IMR-90 (cell line): Measurements from ENCODE around the gene C2. TPM values are rescaled to one million over a fixed set of nuclear protein-coding genes. Genes with fewer than 3 reads are reported as not detected.
"Not testable (repeated sequence)": the region's sequence is repeated elsewhere in the genome, so short reads cannot be mapped to it uniquely, and the experiment has no call there.

Experiments
- ATAC-seq: fragments of 200-7000 bp; cut with Tn5 transposase; 2 replicates; pipeline ENCODE4 v1.9.1; 2020; ENCODE audit warnings: low read depth, mild to moderate bottlenecking, moderate library complexity
- BruUV-seq: library from RNA; stranded (reverse); fragments of 400-500 nt; replicated peaks from 2 replicates; lab custom pipeline; 2021; lab: Mats Ljungman, UMichigan
- CTCF ChIA-PET: fragments of 300-600 bp; formaldehyde crosslinking; extraction: SDS; loops from one replicate; lab custom pipeline; 2021; ENCODE audit warnings: antibody characterized with exemption; lab: Yijun Ruan, JAX
- POLR2A ChIA-PET: fragments of 300-600 bp; sonication (Branson Sonifier 250); formaldehyde crosslinking; loops from one replicate; lab custom pipeline; 2022; ENCODE audit warnings: antibody characterized with exemption; ENCODE audit not compliant: unreplicated experiment; lab: Charles Lee
- DNase-seq: peaks from one replicate; pipeline ENCODE4 v3.0.0; 2013
- H2AFZ ChIP-seq: replicated peaks from 2 replicates; pipeline ENCODE3; 2013; ENCODE audit warnings: low read length, mild to moderate bottlenecking; ENCODE audit not compliant: poor library complexity
- H2AK5ac ChIP-seq: 2 replicates; pipeline ENCODE4 v1.6.1; 2013; ENCODE audit warnings: low read depth, low read length, inconsistent platforms
- H2AK9ac ChIP-seq: replicated peaks from 2 replicates; pipeline ENCODE3; 2013; ENCODE audit warnings: mild to moderate bottlenecking, low read depth, low read length, moderate library complexity; ENCODE audit not compliant: poor library complexity
- H2BK120ac ChIP-seq: 2 replicates; pipeline ENCODE4 v1.6.1; 2013; ENCODE audit warnings: low read depth, low read length, inconsistent platforms
- H2BK15ac ChIP-seq: 3 replicates; pipeline ENCODE4 v1.6.1; 2013; ENCODE audit warnings: low read depth, low read length, inconsistent platforms
- H2BK20ac ChIP-seq: 2 replicates; pipeline ENCODE4 v1.6.1; 2013; ENCODE audit warnings: low read depth, mild to moderate bottlenecking, inconsistent platforms, low read length, moderate library complexity
- H2BK5ac ChIP-seq: 2 replicates; pipeline ENCODE4 v1.6.1; 2013; ENCODE audit warnings: mild to moderate bottlenecking, low read depth, low read length, inconsistent platforms; ENCODE audit not compliant: poor library complexity, severe bottlenecking
- H3K14ac ChIP-seq: replicated peaks from 2 replicates; pipeline ENCODE4 v1.6.1; 2013; ENCODE audit warnings: low read depth, low read length, inconsistent platforms
- H3K18ac ChIP-seq: 2 replicates; pipeline ENCODE4 v1.6.1; 2013; ENCODE audit warnings: low read depth, low read length, control low read depth
- H3K23ac ChIP-seq: 2 replicates; pipeline ENCODE4 v1.6.1; 2013; ENCODE audit warnings: low read depth, low read length, inconsistent platforms
- H3K27ac ChIP-seq: 2 replicates; pipeline ENCODE4 v1.5.1; 2013; ENCODE audit warnings: mild to moderate bottlenecking, control low read depth, low read length; ENCODE audit not compliant: insufficient read depth
- H3K27me3 ChIP-seq: 2 replicates; pipeline ENCODE4 v1.6.1; 2013; ENCODE audit warnings: low read length; ENCODE audit not compliant: control insufficient read depth, insufficient read depth
- H3K36me3 ChIP-seq: 2 replicates; pipeline ENCODE4 v1.6.1; 2013; ENCODE audit warnings: low read length, mixed read lengths; ENCODE audit not compliant: control insufficient read depth, insufficient read depth
- H3K4ac ChIP-seq: 2 replicates; pipeline ENCODE4 v1.6.1; 2013; ENCODE audit warnings: low read depth, low read length, inconsistent platforms
- H3K4me1 ChIP-seq: 2 replicates; pipeline ENCODE4 v1.6.1; 2013; ENCODE audit warnings: low read length, mixed read lengths; ENCODE audit not compliant: control insufficient read depth, insufficient read depth
- H3K4me2 ChIP-seq: 2 replicates; pipeline ENCODE4 v1.6.1; 2013; ENCODE audit warnings: low read depth, mild to moderate bottlenecking, control low read depth, low read length, moderate library complexity
- H3K4me3 ChIP-seq: 2 replicates; pipeline ENCODE4 v1.5.1; 2013; ENCODE audit warnings: low read depth, mild to moderate bottlenecking, control low read depth, low read length, moderate library complexity; ENCODE audit not compliant: insufficient read depth
- H3K56ac ChIP-seq: 2 replicates; pipeline ENCODE4 v1.6.1; 2013; ENCODE audit warnings: low read length, inconsistent platforms; ENCODE audit not compliant: insufficient read depth; ENCODE audit errors: extremely low read depth
- H3K79me1 ChIP-seq, 2 experiments: 2 replicates each; pipeline ENCODE4 v1.6.1; 2013; ENCODE audit warnings: low read length in 2 of 2, inconsistent platforms in 1 of 2, low read depth in 1 of 2
- H3K9ac ChIP-seq: 2 replicates; pipeline ENCODE4 v1.6.1; 2013; ENCODE audit warnings: low read depth, low read length, control low read depth
- H3K9me1 ChIP-seq: 2 replicates; pipeline ENCODE4 v1.6.1; 2013; ENCODE audit warnings: low read length, inconsistent platforms; ENCODE audit not compliant: insufficient read depth
- H3K9me3 ChIP-seq: 2 replicates; pipeline ENCODE4 v1.6.1; 2013; ENCODE audit warnings: low read length; ENCODE audit not compliant: control insufficient read depth, insufficient read depth
- H4K20me1 ChIP-seq: 2 replicates; pipeline ENCODE4 v1.6.1; 2013; ENCODE audit warnings: low read length, inconsistent platforms; ENCODE audit not compliant: insufficient read depth
- H4K5ac ChIP-seq: 2 replicates; pipeline ENCODE4 v1.6.1; 2013; ENCODE audit warnings: mild to moderate bottlenecking, low read depth, low read length, control low read depth
- H4K8ac ChIP-seq, 2 experiments: 2 replicates each; pipeline ENCODE4 v1.6.1; 2013; ENCODE audit warnings: low read depth in 2 of 2, low read length in 2 of 2, control low read depth in 1 of 2, inconsistent platforms in 1 of 2
- H4K91ac ChIP-seq: 2 replicates; pipeline ENCODE4 v1.6.1; 2013; ENCODE audit warnings: low read depth, low read length, inconsistent platforms; ENCODE audit not compliant: insufficient read depth
- WGBS, 2 experiments: methylation state at CpG; one replicate each; pipeline versions ENCODE4 v1.1.5 to v1.1.7; 2013; ENCODE audit warnings: missing lambda C conversion rate in 2 of 2; ENCODE audit not compliant: insufficient read length in 1 of 2; ENCODE audit errors: extremely low coverage in 2 of 2; 5-methylcytosine and 5-hydroxymethylcytosine counted together
- dilution Hi-C: fragments of 300-500 bp; cut with HindIII; formaldehyde crosslinking; loops from one replicate; pipeline ENCODE4 v1.14.3; 2018; ENCODE audit warnings: low sequenced_read_pairs; ENCODE audit not compliant: unreplicated experiment
- in situ Hi-C: fragments of 300-500 bp; cut with MboI; formaldehyde crosslinking; loops from 3 replicates; pipeline ENCODE4 v1.14.3; 2019; ENCODE audit warnings: low sequenced_read_pairs, inconsistent platforms, mixed read lengths
- intact Hi-C: fragments of 100-400 bp; cut with micrococcal nuclease; formaldehyde crosslinking; loops from 2 replicates; pipeline ENCODE4 v1.10.0; 2022
- polyA plus RNA-seq, 3 experiments: library from polyadenylated mRNA; depleted of rRNA; stranded (reverse); fragments of >200 nt; gene quantifications; 2 replicates each; pipeline ENCODE4 v1.2.3, GENCODE V29; 2012; ENCODE audit warnings: low replicate concordance in 1 of 3
- total RNA-seq: library from RNA; depleted of rRNA; stranded (reverse); fragments of >200 nt; gene quantifications from 2 replicates; pipeline ENCODE4 v1.2.3, GENCODE V29; 2012

The C2 gene
- total and polyA plus RNA-seq, 2 of the 4 experiments (the other 2 are of a cell fraction): 0.18 to 0.19 TPM

DNA sequence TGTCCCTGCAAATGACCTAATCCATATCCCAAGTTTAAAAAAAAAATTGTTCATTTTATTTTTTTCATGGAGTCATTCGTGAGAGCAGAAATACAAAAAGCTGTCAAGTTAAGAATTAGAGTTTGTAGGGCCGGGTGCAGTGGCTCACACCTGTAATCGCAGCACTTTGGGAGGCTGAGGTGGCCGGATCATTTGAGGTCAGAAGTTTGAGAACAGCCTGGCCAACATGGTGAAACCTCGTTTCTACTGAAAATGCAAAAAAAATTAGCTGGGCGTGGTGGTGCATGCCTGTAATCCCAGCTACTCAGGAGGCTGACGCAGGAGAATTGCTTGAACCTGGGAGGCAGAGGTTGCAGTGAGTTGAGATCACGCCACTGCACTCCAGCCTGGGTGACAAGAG lies 20.8 kb upstream of the C2 start:
- CTCF ChIA-PET: interaction anchor here (1.2 to 2.1 kb wide), 2 partner anchors 46 kb away, joined by 3 to 10 read pairs; no protein-coding TSS in a partner anchor

More for the DNA sequence above, 20.8 kb upstream of the C2 start:
- H2AK5ac ChIP-seq, H2BK120ac ChIP-seq, H4K20me1 ChIP-seq, H3K56ac ChIP-seq, intact Hi-C loops, in situ Hi-C loops, H3K27me3 ChIP-seq, H2BK15ac ChIP-seq, BruUV-seq, ATAC-seq, H2BK20ac ChIP-seq, H3K14ac ChIP-seq, H2AFZ ChIP-seq, H3K23ac ChIP-seq, H3K9ac ChIP-seq, POLR2A ChIA-PET, H3K27ac ChIP-seq, H3K4me2 ChIP-seq, H3K9me3 ChIP-seq, H3K79me1 ChIP-seq, H3K4ac ChIP-seq, dilution Hi-C loops, H3K9me1 ChIP-seq, DNase-seq, H2BK5ac ChIP-seq, H3K18ac ChIP-seq, H4K8ac ChIP-seq, H3K36me3 ChIP-seq, H4K5ac ChIP-seq, H3K4me1 ChIP-seq, H3K4me3 ChIP-seq: not testable (repeated sequence)
- 76% methylated on average over 6 of the region's 8 CpGs; no CpG with 5 or more reads in 1 of the 2 experiments for WGBS, 2 experiments
- 0 out of 2 replicates have a peak overlapping the region, but pooled peaks have one; percentile 32 for H4K91ac ChIP-seq
- peak overlapping the region; percentile 61 for H2AK9ac ChIP-seq
